Hematopoietic multipotent progenitor cell (in vitro differentiated cells): Measurements from ENCODE around the gene PCDHGB1. TPM values are rescaled to one million over a fixed set of nuclear protein-coding genes. Genes with fewer than 3 reads are reported as not detected.

Source experiments
- total RNA-seq: library from RNA; depleted of rRNA; stranded (reverse); fragments of >200 nt; gene quantifications from one replicate; pipeline ENCODE4 v1.2.3, GENCODE V29; 2012

The PCDHGB1 gene
- total RNA-seq, 1 donor, result 0.27 TPM

Other genes with a start within 250 kb of the PCDHGB1 start
- gene PCDHB3, start 249.6 kb upstream of the PCDHGB1 start, total RNA-seq, result under 0.01 TPM
- gene PCDHB4, start 228.3 kb upstream of the PCDHGB1 start, total RNA-seq, result under 0.01 TPM
- under 0.01 TPM for gene PCDHB5, start 214.9 kb upstream of the PCDHGB1 start, total RNA-seq
- gene PCDHB6, start 200.0 kb upstream of the PCDHGB1 start, total RNA-seq, result not detected
- under 0.01 TPM for gene PCDHB7, start 177.5 kb upstream of the PCDHGB1 start, total RNA-seq
- not detected for gene PCDHB8, start 172.3 kb upstream of the PCDHGB1 start, total RNA-seq
- gene PCDHB16, start 167.7 kb upstream of the PCDHGB1 start, total RNA-seq, result not detected
- gene PCDHB9, start 162.9 kb upstream of the PCDHGB1 start, total RNA-seq, result not detected
- gene PCDHB10, start 157.7 kb upstream of the PCDHGB1 start, total RNA-seq, result under 0.01 TPM
- 0.27 TPM for gene PCDHB11, start 150.5 kb upstream of the PCDHGB1 start, total RNA-seq
- gene PCDHB12, start 141.4 kb upstream of the PCDHGB1 start, total RNA-seq, result not detected
- gene PCDHB13, start 136.2 kb upstream of the PCDHGB1 start, total RNA-seq, result under 0.01 TPM
- under 0.01 TPM for gene PCDHB14, start 126.8 kb upstream of the PCDHGB1 start, total RNA-seq
- under 0.01 TPM for gene PCDHB15, start 104.7 kb upstream of the PCDHGB1 start, total RNA-seq
- gene SLC25A2, start 46.0 kb upstream of the PCDHGB1 start, total RNA-seq, result 0.54 TPM
- gene TAF7, start 29.3 kb upstream of the PCDHGB1 start, total RNA-seq, result 45.0 TPM
- under 0.01 TPM for gene PCDHGA1, start 19.6 kb upstream of the PCDHGB1 start, total RNA-seq
- 0.27 TPM for gene PCDHGA2, start 11.3 kb upstream of the PCDHGB1 start, total RNA-seq
- 0.54 TPM for gene PCDHGA3, start 6.3 kb upstream of the PCDHGB1 start, total RNA-seq
- 0.81 TPM for gene PCDHGA4, start 4.9 kb downstream of the PCDHGB1 start, total RNA-seq
- gene PCDHGB2, start 9.9 kb downstream of the PCDHGB1 start, total RNA-seq, result 2.4 TPM
- gene PCDHGA5, start 14.1 kb downstream of the PCDHGB1 start, total RNA-seq, result 1.1 TPM
- 3.5 TPM for gene PCDHGB3, start 20.1 kb downstream of the PCDHGB1 start, total RNA-seq
- gene PCDHGA6, start 23.8 kb downstream of the PCDHGB1 start, total RNA-seq, result 1.9 TPM
- gene PCDHGA7, start 32.6 kb downstream of the PCDHGB1 start, total RNA-seq, result 0.81 TPM
- 1.6 TPM for gene PCDHGB4, start 37.6 kb downstream of the PCDHGB1 start, total RNA-seq
- 0.54 TPM for gene PCDHGA8, start 42.5 kb downstream of the PCDHGB1 start, total RNA-seq
- 2.4 TPM for gene PCDHGB5, start 47.8 kb downstream of the PCDHGB1 start, total RNA-seq
- gene PCDHGA9, start 52.7 kb downstream of the PCDHGB1 start, total RNA-seq, result 1.1 TPM
- 0.81 TPM for gene PCDHGB6, start 57.9 kb downstream of the PCDHGB1 start, total RNA-seq
- gene PCDHGA10, start 62.9 kb downstream of the PCDHGB1 start, total RNA-seq, result 1.1 TPM
- 2.2 TPM for gene PCDHGB7, start 67.6 kb downstream of the PCDHGB1 start, total RNA-seq
- gene PCDHGA11, start 71.0 kb downstream of the PCDHGB1 start, total RNA-seq, result 1.3 TPM
- gene PCDHGA12, start 80.4 kb downstream of the PCDHGB1 start, total RNA-seq, result 2.2 TPM
- gene PCDHGC3, start 125.9 kb downstream of the PCDHGB1 start, total RNA-seq, result 1.1 TPM
- 0.54 TPM for gene PCDHGC4, start 134.9 kb downstream of the PCDHGB1 start, total RNA-seq
- gene PCDHGC5, start 139.0 kb downstream of the PCDHGB1 start, total RNA-seq, result 0.27 TPM